NOMO-1 treated with dmso at 0.1 percent for 144 hours (cell line): ENCODE results near the gene CCSER1.
"Not testable (repeated sequence)": the region's sequence is repeated elsewhere in the genome, so short reads cannot be mapped to it uniquely, and the experiment has no call there.

ENCODE experiments used
- DNase-seq: peaks from one replicate; lab custom pipeline; 2025; ENCODE audit not compliant: unreplicated experiment; lab: John Stamatoyannopoulos, UW

CCSER1 gene

GRCh38 chr4:91226867-91227266 is 1099.7 kb downstream of the CCSER1 start:
- no peak for DNase-seq

DNA sequence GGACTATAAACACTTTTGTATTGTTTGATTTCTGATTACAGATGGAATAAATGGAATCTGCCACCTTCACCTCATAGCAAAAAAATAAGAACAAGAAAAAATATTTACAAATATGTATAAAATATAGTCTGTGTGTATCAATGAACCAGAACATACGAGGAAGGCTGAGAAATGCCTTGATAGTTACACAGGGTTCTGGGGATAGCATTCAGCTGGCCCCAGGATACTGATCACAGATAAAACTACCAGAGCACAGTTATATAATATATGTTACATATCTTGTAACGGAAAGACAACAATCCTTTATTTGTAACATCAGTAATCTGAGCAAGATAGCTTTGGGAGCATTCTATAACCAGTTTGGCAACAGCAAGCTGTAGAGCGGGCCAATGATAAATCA is 1101.5 kb downstream of the CCSER1 start:
- no peak for DNase-seq

GRCh38 chr4:91233164-91233563 is 1106.0 kb downstream of the CCSER1 start:
- DNase-seq: no peak

- DNase-seq: no peak
Measured at GRCh38 chr4:91243132-91243531, 1115.9 kb downstream of the CCSER1 start.

DNA sequence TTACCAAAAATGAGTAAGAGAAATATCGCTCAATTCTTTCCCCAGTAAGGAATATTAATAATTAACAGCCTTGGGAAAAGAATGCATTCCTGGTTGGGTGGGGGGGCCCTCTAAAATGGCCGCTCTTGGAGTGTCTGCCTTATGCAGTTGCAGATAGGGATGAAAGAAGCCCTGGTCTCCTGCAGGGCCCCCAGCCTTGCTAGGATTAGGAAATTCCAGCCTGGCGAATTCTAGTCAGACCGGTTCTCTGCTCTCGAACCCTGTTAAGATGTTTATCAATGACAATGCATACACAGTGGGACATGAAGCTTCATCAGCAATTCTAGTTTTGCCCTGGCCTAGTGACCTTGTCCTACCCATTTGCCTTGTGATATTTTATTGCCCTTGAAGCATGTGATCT is 1128.8 kb downstream of the CCSER1 start:
- DNase-seq: no peak

GRCh38 chr4:91256751-91257150 is 1129.6 kb downstream of the CCSER1 start:
- DNase-seq: no peak

- DNase-seq: no peak
Measured at GRCh38 chr4:91257721-91258120, 1130.5 kb downstream of the CCSER1 start.

GRCh38 chr4:91258326-91258725 is 1131.1 kb downstream of the CCSER1 start:
- no peak for DNase-seq

- DNase-seq: no peak
Measured at GRCh38 chr4:91267543-91267942, 1140.3 kb downstream of the CCSER1 start.

GRCh38 chr4:91268481-91268880 is 1141.3 kb downstream of the CCSER1 start:
- DNase-seq: not testable (repeated sequence)

- no peak for DNase-seq
Measured at GRCh38 chr4:91268913-91269312, 1141.7 kb downstream of the CCSER1 start.

GRCh38 chr4:91279899-91280298 is 1152.7 kb downstream of the CCSER1 start:
- no peak for DNase-seq

GRCh38 chr4:91280551-91281290 is 1153.5 kb downstream of the CCSER1 start:
- DNase-seq: no peak

DNA sequence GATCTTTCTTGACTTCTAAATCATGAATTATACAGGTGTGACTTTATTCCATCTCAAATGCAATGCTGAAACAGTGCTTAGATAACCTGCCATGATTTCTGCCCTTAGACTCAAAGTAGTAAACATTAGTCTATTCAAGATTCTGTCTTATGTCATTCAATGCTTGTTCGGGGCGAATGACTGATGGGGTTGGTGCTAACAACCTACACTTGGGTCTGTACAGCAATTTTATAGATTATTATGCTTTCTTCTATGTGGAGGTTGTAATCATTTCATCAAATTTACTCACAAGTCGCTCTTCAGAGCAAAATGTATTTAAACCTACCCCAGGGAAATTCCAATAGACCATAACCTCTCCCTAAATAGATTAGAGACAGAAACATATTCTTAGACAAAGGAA is 1155.0 kb downstream of the CCSER1 start:
- no peak for DNase-seq

DNA sequence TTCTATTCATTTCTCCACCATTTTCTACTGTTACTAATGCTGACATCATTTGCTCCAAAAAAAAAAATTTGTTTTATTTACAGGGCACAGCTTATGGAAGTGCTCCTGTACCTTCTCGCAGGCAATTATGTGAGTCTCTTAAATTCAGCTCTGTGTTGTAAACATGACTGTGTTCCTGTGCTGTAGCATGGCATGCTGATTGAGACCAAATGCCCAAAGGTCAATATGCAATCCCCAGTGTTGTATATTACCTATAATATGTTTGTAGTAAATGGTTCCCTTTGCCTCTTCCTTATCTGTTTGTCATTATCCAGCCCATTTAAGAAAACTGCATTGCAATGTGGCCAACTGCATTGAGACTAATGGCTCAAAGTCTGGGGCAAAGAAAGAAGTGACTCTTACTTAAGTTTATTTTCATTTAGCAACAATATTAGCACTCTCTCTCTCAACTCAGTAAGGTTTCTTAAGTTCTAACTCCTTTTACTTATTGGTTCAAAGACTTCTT is 1156.6 kb downstream of the CCSER1 start:
- DNase-seq: no peak

- no peak for DNase-seq
Measured at GRCh38 chr4:91284480-91284879, 1157.3 kb downstream of the CCSER1 start.

DNA sequence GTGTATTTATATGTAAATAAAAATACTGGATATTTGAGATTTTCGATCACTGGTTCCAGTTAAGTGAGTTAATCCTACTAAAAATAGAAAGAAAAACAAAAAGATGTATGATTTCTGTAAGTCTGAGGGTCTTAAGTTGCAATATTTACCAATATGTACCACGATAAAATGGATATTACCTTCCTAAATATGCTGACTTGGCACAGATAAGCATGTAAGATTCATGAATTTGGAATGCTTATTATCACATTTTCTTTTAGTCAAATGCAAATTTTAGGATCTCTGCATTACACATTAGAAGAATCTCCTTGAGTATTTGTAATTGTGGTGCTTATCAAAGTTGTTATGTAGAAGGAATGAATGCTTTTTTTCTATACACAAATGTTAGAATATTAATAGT is 1158.3 kb downstream of the CCSER1 start:
- DNase-seq: no peak

DNA sequence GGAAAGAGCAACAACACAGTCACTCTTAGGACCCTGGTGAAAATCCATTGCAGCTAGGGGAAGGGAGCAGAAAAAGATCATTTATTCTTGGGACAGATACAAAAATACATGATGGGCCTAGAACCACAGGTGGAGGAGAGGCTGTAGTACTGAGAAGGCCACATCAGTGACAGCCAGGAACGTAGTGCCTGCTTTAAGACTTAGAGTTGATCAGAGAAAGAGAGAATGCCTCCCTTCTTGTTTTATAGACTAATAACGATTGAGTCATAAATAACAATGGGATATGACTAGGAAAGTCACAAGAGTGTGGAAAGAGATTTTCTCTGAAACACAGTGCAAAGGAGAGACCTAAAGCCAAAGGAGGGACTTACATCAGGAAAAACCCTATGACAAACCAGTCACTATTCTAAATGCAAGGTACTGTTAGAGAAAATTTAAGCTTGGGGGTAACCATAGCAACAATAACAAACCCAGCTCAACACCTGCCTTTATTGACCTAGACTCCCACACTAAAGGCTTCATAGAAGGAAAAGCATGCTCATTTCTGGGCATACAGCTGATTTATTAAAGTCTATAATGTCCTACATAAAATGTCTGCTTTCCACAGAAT is 1161.6 kb downstream of the CCSER1 start:
- no peak for DNase-seq

DNA sequence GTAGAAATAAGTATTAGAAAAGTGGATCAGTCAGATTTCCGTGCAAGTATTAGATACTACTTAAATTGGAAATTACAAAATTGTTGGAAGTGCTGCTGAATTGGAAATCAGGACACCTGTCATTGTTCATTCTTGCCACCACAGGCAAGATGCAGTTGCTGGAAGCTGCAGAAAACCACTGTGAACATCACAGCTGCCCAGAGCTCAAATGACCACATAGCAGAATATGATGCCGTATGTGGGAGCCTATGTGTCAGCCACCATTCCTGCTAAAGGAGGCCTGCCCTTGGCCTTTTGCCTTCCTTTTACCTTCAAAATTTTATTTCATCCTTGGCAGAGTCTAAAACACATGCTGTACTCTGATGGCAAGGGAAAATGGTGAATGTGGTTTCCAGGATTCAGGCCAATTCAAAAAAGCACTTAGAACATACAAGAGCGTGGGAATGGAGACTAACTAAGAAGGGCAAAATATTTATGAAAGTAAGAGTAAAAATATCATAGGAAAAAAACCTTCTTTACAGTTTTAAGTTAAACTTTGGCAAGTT is 1171.0 kb downstream of the CCSER1 start:
- no peak for DNase-seq

DNA sequence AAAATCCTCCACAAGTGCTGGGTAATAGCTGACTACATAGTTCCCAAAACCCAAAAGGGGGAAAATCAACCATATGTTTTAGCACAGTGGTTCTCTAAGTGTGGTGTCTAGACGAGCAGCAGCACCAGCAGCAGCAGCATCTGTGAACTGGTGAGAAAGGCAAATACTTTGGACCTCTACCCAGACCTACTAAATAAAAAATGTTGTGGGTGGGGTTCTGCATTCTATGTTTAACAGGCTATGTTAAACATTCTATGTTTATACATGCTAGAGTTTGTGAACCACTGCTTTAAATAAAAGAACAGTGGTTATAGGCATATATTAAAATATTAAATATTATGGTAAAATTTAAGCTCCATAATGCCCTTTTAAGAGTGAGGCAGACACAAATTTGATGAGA is 1171.6 kb downstream of the CCSER1 start:
- DNase-seq: no peak

DNA sequence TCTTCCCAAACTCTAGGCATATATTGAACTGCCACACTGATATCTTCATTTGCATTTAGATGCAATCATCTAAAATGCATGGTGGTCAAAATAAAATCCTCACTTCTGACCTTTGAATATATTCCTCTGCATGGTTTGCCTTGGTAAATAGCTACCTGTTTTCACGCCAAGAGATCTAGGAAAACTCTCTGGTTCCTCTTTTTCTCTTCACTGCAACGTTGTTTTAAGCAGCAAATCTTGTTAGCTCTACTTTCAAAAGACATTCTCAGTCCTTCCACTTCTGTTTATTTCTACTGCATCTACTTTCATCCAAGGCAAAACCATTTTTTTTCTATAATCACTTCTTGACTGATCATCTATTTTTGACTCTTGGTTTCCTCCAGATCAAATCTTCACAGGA is 1174.9 kb downstream of the CCSER1 start:
- no peak for DNase-seq

DNA sequence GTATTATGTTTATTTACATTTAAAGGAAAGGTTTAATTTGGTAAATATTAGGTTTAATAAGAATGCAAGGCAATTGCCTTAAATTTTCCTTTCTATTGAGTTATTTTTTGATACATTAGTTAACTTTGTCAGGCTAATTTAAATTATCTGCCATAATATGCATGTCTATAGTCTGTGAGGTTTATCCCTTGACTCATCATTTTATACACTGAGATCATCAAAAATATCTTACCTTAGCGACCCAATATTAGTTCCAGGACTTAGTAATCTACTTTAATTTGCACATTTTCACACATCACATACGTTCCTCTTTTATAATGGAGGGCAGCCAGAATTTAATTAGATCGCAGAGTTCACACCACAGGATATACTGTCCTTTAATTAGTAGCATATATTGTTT is 1177.1 kb downstream of the CCSER1 start:
- DNase-seq: no peak
